Kidney epithelial cell (primary cell): Measurements from ENCODE around the gene UNC79. TPM values are rescaled to one million over a fixed set of nuclear protein-coding genes. Genes with fewer than 3 reads are reported as not detected.

Source experiments
- DNase-seq: peaks from one replicate; pipeline ENCODE4 v3.0.0-alpha.2; 2010; ENCODE audit warnings: low read depth
- H3K27me3 ChIP-seq: 2 replicates; pipeline ENCODE4 v1.6.0; 2011; ENCODE audit warnings: low read length; ENCODE audit not compliant: control insufficient read depth, insufficient read depth
- H3K36me3 ChIP-seq: 2 replicates; pipeline ENCODE4 v1.5.1; 2011; ENCODE audit warnings: low read length; ENCODE audit not compliant: control insufficient read depth, insufficient read depth
- H3K4me3 ChIP-seq: 2 replicates; pipeline ENCODE4 v1.5.1; 2011; ENCODE audit warnings: low read depth, mild to moderate bottlenecking, control low read depth, low read length
- total RNA-seq: library from RNA; depleted of rRNA; stranded (reverse); fragments of >200 nt; gene quantifications from 2 replicates; pipeline ENCODE4 v1.2.3, GENCODE V29; 2015
- TF ChIP-seq, protein P1 (sequence below): IDR thresholded peaks from 2 replicates; pipeline ENCODE4 v1.5.1; 2011; ENCODE audit warnings: mild to moderate bottlenecking, moderate library complexity, low read length, control low read depth, inconsistent platforms; ENCODE audit not compliant: insufficient read depth, poor library complexity, severe bottlenecking

UNC79 gene
- total RNA-seq, 1 donor from 2014 or later, result 0.13 TPM

DNA sequence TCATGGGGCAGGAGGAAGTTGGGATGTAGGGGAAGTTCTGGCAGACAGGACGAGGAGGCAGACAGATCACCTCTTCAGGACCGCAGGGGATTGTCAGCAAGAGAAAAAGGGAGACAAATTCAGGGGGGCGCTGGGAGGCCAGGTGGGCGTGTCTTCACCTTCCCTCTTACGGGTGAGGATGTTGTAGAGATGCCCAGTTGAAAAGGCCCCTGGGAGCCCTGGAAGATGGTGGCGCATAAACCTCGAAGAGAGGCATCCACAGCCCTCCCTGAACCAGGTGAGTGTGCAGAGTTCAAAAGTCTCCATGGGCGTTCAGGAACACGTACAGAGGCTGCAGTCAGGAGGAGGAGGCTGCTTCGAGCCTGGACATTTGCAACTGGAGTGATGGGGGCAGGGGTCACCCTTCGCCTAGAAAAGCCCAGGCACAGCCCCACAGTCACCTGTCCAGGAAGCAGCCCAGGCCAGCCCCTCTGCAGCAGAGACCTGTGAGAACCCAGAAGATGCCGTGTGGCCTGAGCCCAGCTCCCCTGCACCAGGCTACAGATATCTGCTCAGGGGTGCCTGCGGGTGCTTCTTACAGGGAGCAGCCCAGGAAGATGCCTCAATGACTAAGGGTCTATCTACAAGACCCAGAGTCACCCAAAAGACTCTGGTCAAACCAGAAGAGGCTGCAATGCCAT, 283.1 kb downstream of the UNC79 start:
- TF ChIP-seq, protein P1, sequence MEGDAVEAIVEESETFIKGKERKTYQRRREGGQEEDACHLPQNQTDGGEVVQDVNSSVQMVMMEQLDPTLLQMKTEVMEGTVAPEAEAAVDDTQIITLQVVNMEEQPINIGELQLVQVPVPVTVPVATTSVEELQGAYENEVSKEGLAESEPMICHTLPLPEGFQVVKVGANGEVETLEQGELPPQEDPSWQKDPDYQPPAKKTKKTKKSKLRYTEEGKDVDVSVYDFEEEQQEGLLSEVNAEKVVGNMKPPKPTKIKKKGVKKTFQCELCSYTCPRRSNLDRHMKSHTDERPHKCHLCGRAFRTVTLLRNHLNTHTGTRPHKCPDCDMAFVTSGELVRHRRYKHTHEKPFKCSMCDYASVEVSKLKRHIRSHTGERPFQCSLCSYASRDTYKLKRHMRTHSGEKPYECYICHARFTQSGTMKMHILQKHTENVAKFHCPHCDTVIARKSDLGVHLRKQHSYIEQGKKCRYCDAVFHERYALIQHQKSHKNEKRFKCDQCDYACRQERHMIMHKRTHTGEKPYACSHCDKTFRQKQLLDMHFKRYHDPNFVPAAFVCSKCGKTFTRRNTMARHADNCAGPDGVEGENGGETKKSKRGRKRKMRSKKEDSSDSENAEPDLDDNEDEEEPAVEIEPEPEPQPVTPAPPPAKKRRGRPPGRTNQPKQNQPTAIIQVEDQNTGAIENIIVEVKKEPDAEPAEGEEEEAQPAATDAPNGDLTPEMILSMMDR, result no peak
- Histone ChIP-seq H3K27me3 (no peaks in the 10 kb centered on the region), H3K4me3 (no peak overlapping the region), H3K36me3 (no peaks in the 10 kb centered on the region)
- DNase-seq, result no peak

DNA sequence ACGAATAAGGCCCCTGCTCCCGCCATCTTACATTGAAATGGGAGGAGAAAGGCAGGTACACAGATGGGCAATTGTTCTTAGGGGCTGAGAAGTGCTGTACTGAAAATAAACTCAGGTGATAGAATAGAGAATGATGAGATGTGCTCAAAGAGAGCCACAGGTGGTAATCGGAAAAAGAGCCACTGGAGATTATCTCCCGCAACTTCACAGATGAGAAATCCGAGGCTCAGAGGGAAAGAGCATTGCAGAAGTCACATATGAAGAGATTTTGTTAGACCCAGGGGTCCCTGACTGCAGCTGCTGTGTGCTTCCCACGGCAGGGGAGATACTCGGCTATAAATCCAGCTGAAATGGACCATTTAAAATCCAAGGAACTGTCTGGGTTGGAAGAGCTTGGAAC, 283.9 kb downstream of the UNC79 start:
- Histone ChIP-seq H3K36me3 (no peaks in the 10 kb centered on the region), H3K4me3 (no peak overlapping the region), H3K27me3 (no peaks in the 10 kb centered on the region)
- TF ChIP-seq, protein P1, result no peak
- DNase-seq, result no peak

DNA sequence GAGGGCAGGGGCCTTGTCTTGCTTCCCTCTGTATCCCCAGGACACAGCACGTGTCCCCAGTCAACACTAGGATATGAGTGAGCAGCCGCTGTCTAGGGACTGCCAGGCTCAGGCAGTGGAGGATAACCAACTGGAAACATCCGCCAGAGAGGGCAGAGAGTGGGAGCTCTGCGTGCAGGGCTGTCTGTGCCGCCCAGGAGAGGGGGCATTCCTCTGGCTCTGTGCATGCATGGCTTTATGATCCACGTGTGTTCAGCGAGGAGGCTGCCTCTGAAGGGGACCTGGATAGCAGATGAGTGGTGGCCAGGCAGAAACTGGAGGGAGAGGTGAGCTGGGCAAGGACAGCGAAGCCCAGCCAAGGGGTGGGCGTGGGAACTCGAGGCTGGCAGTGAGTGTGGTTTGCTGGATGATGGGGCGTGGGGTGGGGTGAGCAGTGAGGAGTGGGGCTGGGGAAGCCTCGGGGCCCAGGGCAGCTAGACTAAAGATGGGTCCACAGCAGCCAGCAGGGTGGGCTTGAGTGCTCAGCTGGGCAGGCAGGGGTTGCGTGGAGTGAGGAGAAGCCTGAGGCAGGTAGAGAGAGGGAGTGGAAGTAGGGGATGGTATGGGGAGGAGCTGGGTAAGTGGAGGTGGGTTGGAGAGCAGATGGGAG, 284.7 kb downstream of the UNC79 start:
- Histone ChIP-seq H3K27me3 (no peaks in the 10 kb centered on the region), H3K36me3 (no peaks in the 10 kb centered on the region), H3K4me3 (no peak overlapping the region)
- no peak for DNase-seq
- TF ChIP-seq, protein P1, result no peak

DNA sequence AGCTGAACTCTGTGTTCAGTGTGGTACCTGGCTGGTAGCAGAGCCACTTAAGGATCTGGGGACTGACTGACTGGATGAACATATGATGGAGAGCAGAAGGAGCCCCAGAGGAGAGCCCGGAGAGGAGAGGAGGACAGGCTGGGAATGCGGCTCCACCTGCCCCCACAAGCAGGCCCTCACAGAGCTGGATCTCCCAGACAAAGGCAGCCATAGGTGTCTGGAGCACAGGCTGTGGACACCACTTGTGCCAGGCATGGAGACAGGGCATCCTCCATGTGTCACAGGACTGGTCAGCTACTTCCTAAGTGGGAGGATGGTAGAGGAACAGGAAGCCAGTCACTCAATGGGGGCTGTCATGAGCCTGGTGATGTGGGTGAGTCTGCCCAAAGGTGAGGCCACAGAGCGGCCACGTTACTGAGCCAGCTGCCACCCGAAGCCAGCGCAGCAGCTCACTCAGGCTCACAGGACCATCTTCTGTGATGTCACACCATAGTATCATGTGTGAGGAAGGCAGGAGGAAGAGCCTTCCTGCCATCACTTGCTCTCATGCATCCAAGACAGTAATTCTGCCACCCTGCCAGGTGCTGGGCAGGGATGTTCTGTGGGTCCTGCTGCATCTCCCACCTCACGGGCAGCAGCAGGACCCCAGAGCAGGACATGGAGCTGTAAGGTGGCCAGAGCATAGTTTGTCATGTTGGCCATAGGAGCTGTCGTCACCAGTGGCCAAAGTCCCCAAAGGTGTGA, 285.4 kb downstream of the UNC79 start:
- TF ChIP-seq, protein P1, result no peak
- Histone ChIP-seq H3K27me3 (no peaks in the 10 kb centered on the region), H3K36me3 (no peaks in the 10 kb centered on the region), H3K4me3 (no peak overlapping the region)
- no peak for DNase-seq

DNA sequence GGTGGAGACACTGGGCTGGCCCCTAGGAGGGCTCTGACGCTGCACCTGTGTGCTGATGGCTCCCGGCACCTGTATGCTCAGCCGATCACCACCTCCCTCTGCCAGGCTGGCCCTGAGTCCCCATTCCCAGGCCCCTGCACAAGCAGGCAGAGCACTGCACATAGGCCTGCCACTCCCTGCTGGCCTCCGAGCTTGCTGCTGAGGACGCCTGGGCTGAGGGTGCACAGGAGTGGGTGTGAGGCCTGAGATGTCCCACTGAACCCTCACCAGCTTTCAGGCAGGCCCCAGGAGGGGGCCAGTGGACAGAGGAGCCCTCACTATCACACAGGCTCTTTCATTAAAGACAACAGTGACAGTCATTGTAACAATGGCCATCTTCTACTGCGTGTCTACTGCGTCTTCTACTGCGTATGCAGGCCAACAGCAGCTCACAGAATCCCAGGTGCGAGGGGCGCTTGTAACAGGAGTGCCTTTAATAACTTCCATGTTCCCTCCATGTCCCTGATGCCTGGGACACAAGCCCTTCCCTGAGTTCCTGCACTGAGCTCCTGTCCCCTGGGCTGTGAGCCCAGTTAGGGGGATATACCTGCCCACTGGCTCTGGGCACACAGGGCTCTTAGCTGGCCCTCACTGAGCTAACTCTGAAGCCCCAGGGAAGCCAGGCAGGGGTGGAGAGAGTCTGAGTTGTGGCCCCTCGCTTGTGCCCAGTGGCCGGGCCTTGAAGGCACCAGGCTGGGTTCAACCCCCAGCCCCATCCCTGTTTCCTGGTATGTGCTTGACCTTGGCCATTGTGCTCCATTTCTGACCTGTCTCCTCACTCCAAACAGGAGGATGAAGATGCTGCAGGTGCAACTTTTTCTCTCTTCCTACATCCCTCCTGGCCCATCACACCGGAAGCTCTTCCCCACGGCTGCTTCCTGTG, 286.3 kb downstream of the UNC79 start:
- Histone ChIP-seq H3K36me3 (no peaks in the 10 kb centered on the region), H3K27me3 (no peaks in the 10 kb centered on the region), H3K4me3 (no peak overlapping the region)
- TF ChIP-seq, protein P1, result no peak
- DNase-seq, result no peak
